ENCODE data around the gene CUTC.

Gene CUTC

GRCh38 chr10:99784727-99785441, 52.9 kb downstream of the CUTC start:
- no peak for DNase-seq

GRCh38 chr10:99785646-99786045, 53.6 kb downstream of the CUTC start:
- no peak for DNase-seq

GRCh38 chr10:99787311-99787710, 55.3 kb downstream of the CUTC start:
- DNase-seq: no peak

GRCh38 chr10:99787782-99788445, 55.9 kb downstream of the CUTC start:
- DNase-seq: no peak

GRCh38 chr10:99788598-99789256, 56.7 kb downstream of the CUTC start:
- DNase-seq: no peak

GRCh38 chr10:99791831-99792230, 59.8 kb downstream of the CUTC start:
- no peak for DNase-seq

GRCh38 chr10:99793819-99794218, 61.8 kb downstream of the CUTC start:
- DNase-seq: no peak

- no peak for DNase-seq
These were observed 64.9 kb downstream of the CUTC start for GRCh38 chr10:99796928-99797327.

GRCh38 chr10:99798031-99798430, 66.0 kb downstream of the CUTC start:
- DNase-seq: no peak

- DNase-seq: no peak
These were observed 66.9 kb downstream of the CUTC start for GRCh38 chr10:99798920-99799319.

- no peak for DNase-seq
These were observed 67.6 kb downstream of the CUTC start for GRCh38 chr10:99799613-99800012.

- DNase-seq: no peak
These were observed 72.4 kb downstream of the CUTC start for GRCh38 chr10:99804471-99804870.

- no peak for DNase-seq
These were observed 73.2 kb downstream of the CUTC start for GRCh38 chr10:99805190-99805589.
